Neural progenitor cell (in vitro differentiated cells): Measurements from ENCODE around the gene SOBP. TPM values are rescaled to one million over a fixed set of nuclear protein-coding genes. Genes with fewer than 3 reads are reported as not detected.
A peak's percentile ranks its signal among the peaks of the same experiment; 100 is the strongest.

ENCODE experiments used
- DNase-seq: peaks from one replicate; pipeline ENCODE4 v3.0.0-alpha.2; 2016; ENCODE audit warnings: low spot score
- H2AFZ ChIP-seq: fragments of 200-600 bp; sonication (generic); replicated peaks from 2 replicates; pipeline ENCODE4 v1.6.1; 2016; ENCODE audit warnings: antibody characterized with exemption
- H3F3A ChIP-seq: fragments of 200-600 bp; sonication (generic); 2 replicates; pipeline ENCODE4 v1.6.1; 2016; ENCODE audit warnings: antibody characterized with exemption, low read depth
- H3K27ac ChIP-seq: fragments of 200-600 bp; sonication (generic); 2 replicates; pipeline ENCODE4 v1.5.1; 2016; ENCODE audit warnings: mild to moderate bottlenecking
- H3K27me3 ChIP-seq: fragments of 200-600 bp; sonication (generic); 2 replicates; pipeline ENCODE4 v1.6.1; 2016; ENCODE audit warnings: mild to moderate bottlenecking, moderate library complexity
- H3K36me3 ChIP-seq: fragments of 200-600 bp; sonication (generic); 2 replicates; pipeline ENCODE4 v1.5.1; 2016
- H3K4me1 ChIP-seq: fragments of 200-600 bp; sonication (generic); 2 replicates; pipeline ENCODE4 v1.6.1; 2016; ENCODE audit warnings: mixed run types
- H3K4me2 ChIP-seq: fragments of 200-600 bp; sonication (generic); 2 replicates; pipeline ENCODE4 v1.6.1; 2016
- H3K4me3 ChIP-seq: fragments of 200-600 bp; sonication (generic); 2 replicates; pipeline ENCODE4 v1.5.1; 2016
- H3K79me2 ChIP-seq: fragments of 200-600 bp; sonication (generic); 2 replicates; pipeline ENCODE4 v1.6.1; 2016; ENCODE audit warnings: low read depth
- H3K9ac ChIP-seq: fragments of 200-600 bp; sonication (generic); 2 replicates; pipeline ENCODE4 v1.6.1; 2016
- H3K9me3 ChIP-seq: fragments of 200-600 bp; sonication (generic); 2 replicates; pipeline ENCODE4 v1.5.1; 2016; ENCODE audit warnings: low read depth
- H4K20me1 ChIP-seq: fragments of 200-600 bp; sonication (generic); 2 replicates; pipeline ENCODE4 v1.6.1; 2016; ENCODE audit warnings: low read depth
- H3K27ac Mint-ChIP-seq: 3 replicates; pipeline ENCODE4 v1.8.0; 2021; ENCODE audit warnings: mixed read lengths
- H3K27me3 Mint-ChIP-seq: 2 replicates; pipeline ENCODE4 v1.8.0; 2022; ENCODE audit warnings: low read depth, mild to moderate bottlenecking, inconsistent platforms, moderate library complexity, mixed read lengths; ENCODE audit not compliant: insufficient read depth
- H3K36me3 Mint-ChIP-seq: 3 replicates; pipeline ENCODE4 v1.8.0; 2021; ENCODE audit warnings: mixed read lengths
- H3K4me1 Mint-ChIP-seq: 3 replicates; pipeline ENCODE4 v1.8.0; 2021; ENCODE audit warnings: mixed read lengths
- H3K4me3 Mint-ChIP-seq: 3 replicates; pipeline ENCODE4 v1.8.0; 2021; ENCODE audit warnings: mild to moderate bottlenecking, moderate library complexity, mixed read lengths
- H3K9me3 Mint-ChIP-seq: 3 replicates; pipeline ENCODE4 v1.8.0; 2020; ENCODE audit warnings: mixed read lengths
- CTCF ChIP-seq: fragments of 200-600 bp; sonication (generic); IDR thresholded peaks from 2 replicates; pipeline ENCODE4 v1.5.1; 2017; ENCODE audit warnings: antibody characterized with exemption, mild to moderate bottlenecking
- EZH2 ChIP-seq: fragments of 200-600 bp; sonication (generic); IDR thresholded peaks from 2 replicates; pipeline ENCODE4 v1.6.1; 2017; ENCODE audit warnings: antibody characterized with exemption, mild to moderate bottlenecking, moderate library complexity
- EZH2phosphoT487 ChIP-seq: fragments of 200-600 bp; sonication (generic); IDR thresholded peaks from 2 replicates; pipeline ENCODE4 v1.6.1; 2017; ENCODE audit warnings: antibody characterized with exemption
- total RNA-seq: library from RNA; depleted of rRNA; stranded (reverse); fragments of >200 nt; gene quantifications from 2 replicates; pipeline ENCODE4 v1.2.3, GENCODE V29; 2015; ENCODE audit warnings: low replicate concordance

Gene SOBP
- total RNA-seq, 1 donor from 2014 or later: 12.6 TPM

GRCh38 chr6:107616775-107617174, 126.9 kb downstream of the SOBP start:
- H3K27me3 Mint-ChIP-seq: peaks cover 3% of the 10 kb centered on the region
- H3K27me3 ChIP-seq: no peaks in the 10 kb centered on the region
- H3F3A ChIP-seq: peaks cover 39% of the 10 kb centered on the region
- peaks cover 9% of the 10 kb centered on the region for H3K36me3 Mint-ChIP-seq
- peaks cover 15% of the 10 kb centered on the region for H4K20me1 ChIP-seq
- H3K4me3 Mint-ChIP-seq: peak overlapping the region; percentile 78
- no peaks in the 10 kb centered on the region for H3K9me3 Mint-ChIP-seq
- no peaks in the 10 kb centered on the region for H3K36me3 ChIP-seq
- H3K79me2 ChIP-seq: peaks cover 10% of the 10 kb centered on the region
- H3K9me3 ChIP-seq: no peaks in the 10 kb centered on the region
- peak; percentile 46 for DNase-seq
- no peak overlapping the region for H3K27ac ChIP-seq
- peak overlapping the region; percentile 17 for H3K4me3 ChIP-seq
- peaks cover 82% of the 10 kb centered on the region for H3K4me1 Mint-ChIP-seq
- H2AFZ ChIP-seq: peak overlapping the region; percentile 37
- peaks cover 62% of the 10 kb centered on the region for H3K4me1 ChIP-seq
- TF ChIP-seq EZH2phosphoT487: no peak
- H3K9ac ChIP-seq: no peak overlapping the region
- H3K27ac Mint-ChIP-seq: peak overlapping the region; percentile 97
- peak overlapping the region; percentile 70 for H3K4me2 ChIP-seq

- H3K9me3 Mint-ChIP-seq: no peaks in the 10 kb centered on the region
- peak overlapping the region; percentile 78 for H3K4me3 Mint-ChIP-seq
- peaks cover 80% of the 10 kb centered on the region for H3K4me1 Mint-ChIP-seq
- no peak overlapping the region for H3K27ac ChIP-seq
- H3K79me2 ChIP-seq: peaks cover 10% of the 10 kb centered on the region
- no peak overlapping the region for H3K4me3 ChIP-seq
- TF ChIP-seq EZH2phosphoT487: no peak
- no peak for TF ChIP-seq CTCF
- TF ChIP-seq EZH2: no peak
- H3K4me2 ChIP-seq: peak overlapping the region; percentile 70
- H3K9ac ChIP-seq: no peak overlapping the region
- H3K9me3 ChIP-seq: no peaks in the 10 kb centered on the region
- DNase-seq: no peak
- H3K36me3 ChIP-seq: no peaks in the 10 kb centered on the region
- H4K20me1 ChIP-seq: peaks cover 12% of the 10 kb centered on the region
- peak overlapping the region; percentile 97 for H3K27ac Mint-ChIP-seq
- H2AFZ ChIP-seq: no peak overlapping the region
- H3K27me3 ChIP-seq: no peaks in the 10 kb centered on the region
- peaks cover 59% of the 10 kb centered on the region for H3K4me1 ChIP-seq
- peaks cover 12% of the 10 kb centered on the region for H3K36me3 Mint-ChIP-seq
- H3K27me3 Mint-ChIP-seq: peaks cover 3% of the 10 kb centered on the region
- H3F3A ChIP-seq: peaks cover 33% of the 10 kb centered on the region
Observed at GRCh38 chr6:107617341-107617932, 127.5 kb downstream of the SOBP start.

DNA sequence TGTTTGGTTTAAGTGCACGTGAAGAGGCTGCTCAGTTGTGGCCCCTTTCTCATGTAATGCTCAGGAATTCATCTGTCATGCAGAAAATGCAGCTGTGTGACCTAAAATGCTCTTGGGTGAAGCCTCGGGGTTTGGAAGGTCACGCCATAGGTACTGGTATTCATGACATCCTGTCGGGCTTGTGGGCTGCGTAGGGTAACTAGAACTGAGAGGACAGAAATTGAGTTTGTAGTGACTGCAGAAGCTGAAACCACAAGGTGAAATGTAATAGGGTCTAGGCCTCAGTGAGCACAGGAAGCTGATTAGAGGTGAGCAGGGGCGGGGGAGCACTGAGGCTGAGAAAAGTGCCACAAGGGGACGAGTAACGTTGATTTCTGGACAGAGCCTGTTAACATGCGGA, 128.8 kb downstream of the SOBP start:
- Mint-ChIP-seq H3K4me3 (no peak overlapping the region), H3K36me3 (peaks cover 12% of the 10 kb centered on the region), H3K27me3 (peaks cover 3% of the 10 kb centered on the region), H3K27ac (peak overlapping the region; percentile 44), H3K4me1 (peaks cover 69% of the 10 kb centered on the region), H3K9me3 (no peaks in the 10 kb centered on the region)
- Histone ChIP-seq H3K4me1 (peaks cover 60% of the 10 kb centered on the region), H2AFZ (no peak overlapping the region), H3K4me2 (no peak overlapping the region), H3K4me3 (no peak overlapping the region), H3K79me2 (peaks cover 5% of the 10 kb centered on the region), H3F3A (peaks cover 30% of the 10 kb centered on the region), H3K9ac (no peak overlapping the region), H4K20me1 (peaks cover 9% of the 10 kb centered on the region), H3K27ac (no peak overlapping the region), H3K36me3 (no peaks in the 10 kb centered on the region), H3K9me3 (no peaks in the 10 kb centered on the region), H3K27me3 (no peaks in the 10 kb centered on the region)
- TF ChIP-seq EZH2phosphoT487 (no peak), CTCF (no peak), EZH2 (no peak)
- no peak for DNase-seq

DNA sequence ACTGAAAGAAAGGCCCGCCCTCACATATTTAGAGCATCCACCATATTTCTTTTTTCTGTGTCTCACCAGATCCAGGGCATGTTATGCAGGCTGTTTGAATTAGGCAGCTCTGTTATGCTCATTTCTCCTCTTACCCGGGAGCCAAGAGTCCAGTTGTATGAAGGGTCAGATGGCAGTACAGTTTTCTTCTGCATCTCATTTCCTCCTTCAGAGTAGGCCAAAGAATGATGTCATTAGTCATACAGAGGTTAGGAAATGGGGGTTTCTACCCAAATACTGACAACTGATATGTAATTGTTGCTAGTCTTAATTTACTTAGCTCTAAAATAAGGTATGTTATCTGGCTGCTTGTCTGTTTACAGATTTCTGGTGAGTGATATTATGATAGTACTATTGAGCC, 130.8 kb downstream of the SOBP start:
- Histone ChIP-seq H3K4me1 (peaks cover 49% of the 10 kb centered on the region), H3K27me3 (no peaks in the 10 kb centered on the region), H2AFZ (no peak overlapping the region), H3K4me3 (no peak overlapping the region), H3K4me2 (peak overlapping the region; percentile 52), H3F3A (peaks cover 23% of the 10 kb centered on the region), H3K79me2 (no peaks in the 10 kb centered on the region), H3K9ac (no peak overlapping the region), H3K9me3 (no peaks in the 10 kb centered on the region), H4K20me1 (peaks cover 9% of the 10 kb centered on the region), H3K27ac (no peak overlapping the region), H3K36me3 (no peaks in the 10 kb centered on the region)
- Mint-ChIP-seq H3K4me3 (no peak overlapping the region), H3K27me3 (no peaks in the 10 kb centered on the region), H3K36me3 (peaks cover 20% of the 10 kb centered on the region), H3K27ac (peak overlapping the region; percentile 95), H3K9me3 (no peaks in the 10 kb centered on the region), H3K4me1 (peaks cover 63% of the 10 kb centered on the region)
- DNase-seq: no peak
- TF ChIP-seq EZH2phosphoT487 (no peak), EZH2 (no peak), CTCF (no peak)
